ENCODE measurements around the gene LRIG1.

GRCh38 chr3:66480666-66481065 lies 20.2 kb downstream of the LRIG1 start:
- TF ChIP-seq EZH2phosphoT487 (IDR thresholded peaks at IDR 0.05; ENCODE audit: low read depth): no peak
- no peak for TF ChIP-seq CTCF (IDR thresholded peaks at IDR 0.05; ENCODE audit: low read depth, low read length)

Measured in OCI-LY3 (cell line).